ENCODE measurements around the gene RAB17.
"Not testable (repeated sequence)": the region's sequence is repeated elsewhere in the genome, so short reads cannot be mapped to it uniquely, and the experiment has no call there.

Gene RAB17

GRCh38 chr2:237598468-237599208, 8.1 kb upstream of the RAB17 start:
- no peak for DNase-seq

DNA sequence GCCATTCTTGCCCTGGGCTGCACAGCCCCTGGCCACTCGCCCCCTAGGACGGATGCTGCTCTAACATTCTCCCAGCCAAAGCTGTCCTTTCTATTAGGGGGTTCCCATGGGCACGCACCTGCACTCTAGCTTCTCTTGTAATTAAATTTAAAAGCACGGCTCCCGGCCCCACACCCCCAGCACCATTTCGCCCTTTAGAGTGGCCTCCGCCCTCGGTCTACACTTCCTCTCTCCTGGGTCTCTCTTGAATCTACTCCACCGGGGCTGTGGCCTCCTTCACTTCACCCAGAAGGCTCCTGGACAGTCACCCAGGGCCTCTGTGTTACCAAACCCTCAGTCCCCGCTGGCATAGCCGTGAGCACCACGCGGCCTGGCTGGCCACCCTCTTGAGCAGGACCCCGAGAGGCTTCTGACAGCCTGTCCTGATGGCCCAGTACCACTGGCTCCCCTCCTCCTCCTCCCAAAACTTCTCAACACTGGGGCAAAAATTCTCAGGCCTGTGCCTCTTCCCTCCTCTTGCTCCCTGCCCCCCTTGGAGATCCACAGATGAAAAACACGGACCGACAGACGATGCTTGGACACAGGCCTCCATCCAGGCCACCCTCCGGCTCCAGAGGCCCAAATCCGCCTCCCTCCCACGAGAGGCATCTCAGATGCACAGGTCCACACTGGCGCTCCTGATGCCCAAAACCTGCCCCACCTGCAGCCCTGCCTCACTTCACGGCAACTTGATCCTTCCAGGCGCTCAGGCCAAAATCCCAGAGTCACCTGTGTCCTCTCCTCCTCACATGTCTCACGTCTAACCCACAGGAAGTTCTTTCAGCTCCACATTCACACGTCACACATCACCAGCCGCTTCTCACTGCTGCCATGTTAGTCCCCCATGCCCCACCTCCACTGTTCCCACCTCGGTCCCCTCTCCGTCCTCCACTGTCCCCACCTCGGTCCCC, 6.9 kb upstream of the RAB17 start:
- DNase-seq = no peak

- no peak for DNase-seq
These were observed 6.1 kb upstream of the RAB17 start for GRCh38 chr2:237596520-237597195.

- DNase-seq = not testable (repeated sequence)
These were observed 5.4 kb upstream of the RAB17 start for GRCh38 chr2:237595829-237596519.

DNA sequence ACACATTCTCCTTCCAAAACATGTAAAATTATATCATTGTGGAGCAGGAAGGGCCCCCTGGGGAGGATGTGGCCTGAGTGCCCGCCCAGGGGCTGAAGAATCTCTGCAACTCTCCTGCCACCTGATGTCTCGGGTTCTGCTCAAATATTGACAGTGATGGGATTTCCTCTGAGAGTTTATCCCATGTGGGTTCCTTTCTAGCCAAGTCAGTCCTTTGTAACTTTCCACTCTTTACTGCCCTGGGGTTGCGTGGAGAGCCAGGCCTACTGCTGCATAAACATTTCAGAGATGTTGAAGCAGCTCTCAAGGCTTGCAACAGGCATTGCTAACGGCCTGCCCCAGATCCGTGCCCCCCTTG, 4.0 kb upstream of the RAB17 start:
- no peak for DNase-seq

GRCh38 chr2:237593596-237594320, 3.2 kb upstream of the RAB17 start:
- no peak for DNase-seq

GRCh38 chr2:237593036-237593435, 2.5 kb upstream of the RAB17 start:
- no peak for DNase-seq

DNA sequence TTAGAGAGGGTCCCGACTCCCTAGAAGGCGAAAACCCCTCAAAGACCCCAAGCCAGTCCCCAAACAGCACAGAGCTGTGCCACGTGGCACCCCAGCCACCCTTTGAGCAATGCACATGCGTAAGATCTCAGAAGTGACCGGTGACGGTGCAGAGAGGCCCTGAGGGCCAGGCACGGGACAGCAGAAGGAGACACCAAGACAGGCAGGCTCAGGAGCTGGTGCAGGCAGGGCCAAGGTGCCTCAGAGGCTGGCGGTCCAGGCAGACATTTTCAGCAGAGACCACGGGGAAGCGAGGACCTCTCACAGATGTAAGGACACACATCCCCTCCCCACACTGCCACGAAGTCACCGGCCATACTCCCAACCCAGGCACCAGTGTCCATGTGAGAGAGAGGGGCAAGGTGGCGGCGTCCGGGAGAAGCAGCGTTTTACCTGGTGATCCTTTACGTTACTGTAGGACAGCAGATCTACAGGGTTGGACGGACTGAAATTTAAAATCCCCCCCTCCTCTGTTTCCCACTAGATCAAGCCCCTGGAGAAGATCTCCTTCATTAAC, 2.0 kb upstream of the RAB17 start:
- DNase-seq = no peak

DNA sequence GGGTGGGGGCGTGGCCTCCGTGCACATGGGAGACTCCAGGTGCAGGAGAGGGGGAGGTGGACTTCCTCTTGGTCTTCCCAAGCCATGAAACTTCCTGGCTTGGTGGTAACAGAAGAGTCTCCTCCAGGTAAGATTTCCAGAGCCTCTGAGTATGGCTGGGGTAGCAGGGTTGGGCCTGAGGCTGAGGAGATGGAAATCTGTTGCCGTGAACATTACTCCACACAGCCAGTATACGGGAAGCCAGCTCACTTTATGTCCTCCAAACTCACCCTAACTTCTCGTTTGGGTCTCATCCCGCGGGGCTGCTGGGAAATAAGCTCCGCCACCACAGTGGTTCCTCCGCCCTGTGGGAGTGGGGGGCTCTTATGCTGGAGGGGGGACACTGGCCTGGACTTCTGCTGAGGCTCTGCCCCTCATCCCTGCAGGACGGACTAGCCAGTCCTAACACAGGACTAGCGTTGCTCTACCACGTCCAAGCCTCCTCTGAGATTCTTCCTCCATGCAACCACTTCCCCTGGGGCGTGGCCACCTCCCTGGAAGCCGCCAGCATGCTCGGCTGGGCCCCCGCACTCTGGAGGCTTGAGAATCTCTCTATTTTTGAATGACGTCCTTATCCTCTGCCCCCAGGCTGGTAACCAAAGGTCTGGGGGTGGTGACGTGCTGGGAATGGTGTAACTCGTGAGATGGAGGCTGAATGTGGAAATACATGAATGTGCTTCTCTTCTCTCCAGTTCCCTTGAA, 777 bp upstream of the RAB17 start:
- no peak for DNase-seq

GRCh38 chr2:237588044-237588696, 2.4 kb downstream of the RAB17 start:
- no peak for DNase-seq

- DNase-seq = no peak
These were observed 4.8 kb downstream of the RAB17 start for GRCh38 chr2:237585590-237586221.

GRCh38 chr2:237583385-237584295, 6.9 kb downstream of the RAB17 start:
- no peak for DNase-seq

- DNase-seq = no peak
These were observed 8.5 kb downstream of the RAB17 start for GRCh38 chr2:237581751-237582746.

- DNase-seq = no peak
These were observed 9.2 kb downstream of the RAB17 start for GRCh38 chr2:237581326-237581725.

DNA sequence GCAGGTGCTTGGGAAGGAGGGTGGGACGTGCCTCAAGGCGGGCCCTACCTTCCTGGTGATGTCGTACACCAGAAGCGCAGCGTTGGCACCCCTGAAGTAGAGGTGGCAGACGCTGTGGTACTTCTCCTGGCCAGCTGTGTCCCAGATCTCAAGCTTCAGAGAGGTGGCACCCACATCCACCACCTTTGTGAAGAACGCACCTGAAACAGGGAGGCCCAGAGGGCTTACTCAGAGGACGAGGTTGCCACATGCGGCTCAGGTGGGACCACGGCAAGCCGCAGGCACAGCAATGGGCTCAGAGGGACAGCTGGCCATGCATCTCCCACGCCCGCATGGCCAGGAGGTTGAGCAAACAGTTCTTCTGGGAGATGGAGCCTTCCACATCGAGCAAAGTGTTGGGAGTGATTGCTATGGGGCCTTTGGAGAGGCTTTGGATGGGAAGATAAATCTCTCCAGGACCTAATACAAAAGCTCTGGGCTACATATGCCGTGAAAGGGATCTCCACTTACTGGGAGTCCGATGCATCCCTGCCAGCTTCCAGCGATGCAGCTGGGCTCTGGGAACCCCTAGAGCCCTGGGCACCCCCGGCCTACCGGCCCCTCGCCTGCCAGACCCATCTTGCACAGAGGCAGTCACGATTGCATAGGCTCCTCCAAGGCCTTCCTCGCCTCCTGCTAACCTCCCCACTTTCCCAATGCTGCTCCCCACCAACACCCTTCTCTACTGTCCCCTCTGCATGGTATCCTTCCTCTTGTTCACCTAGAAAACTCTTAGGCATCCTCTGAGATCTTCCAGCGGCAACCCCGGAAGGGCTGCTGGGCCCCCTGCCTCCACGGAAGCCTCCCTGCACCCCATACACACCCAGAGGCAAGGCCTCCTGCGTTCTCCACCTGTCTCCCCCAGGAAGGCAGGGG, 12.3 kb downstream of the RAB17 start:
- DNase-seq = no peak

- no peak for DNase-seq
These were observed 13.1 kb downstream of the RAB17 start for GRCh38 chr2:237577458-237577857.

DNA sequence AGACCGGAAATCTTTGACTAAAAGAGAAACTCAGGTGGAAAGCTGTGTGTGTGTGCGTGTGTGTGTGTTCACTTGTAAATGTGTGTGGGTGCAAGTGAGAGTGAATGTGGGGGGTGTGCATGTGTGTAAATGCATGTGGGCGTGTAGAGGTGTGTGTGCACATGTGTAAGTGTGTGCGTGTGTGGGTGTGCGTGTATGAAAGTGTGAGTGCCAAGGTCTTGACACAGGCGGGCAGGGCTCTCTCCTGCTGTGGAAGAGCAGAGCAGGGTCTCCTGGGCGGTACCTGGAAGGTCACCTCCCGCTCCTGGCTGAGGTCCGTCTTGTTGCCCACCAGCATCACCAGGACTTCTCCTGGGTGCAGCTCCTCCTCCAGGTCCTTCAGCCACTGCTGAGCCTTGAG, 13.6 kb downstream of the RAB17 start:
- no peak for DNase-seq
